ENCODE results near the gene NFIC.

Gene NFIC

GRCh38 chr19:3321696-3322095 is 44.7 kb upstream of the NFIC start:
- H3K27ac ChIP-seq = no peak overlapping the region
- no peak for TF ChIP-seq CTCF (IDR thresholded peaks at IDR 0.05)
- no peaks in the 10 kb centered on the region for H3K9me3 ChIP-seq
- intact Hi-C loops (cut with DNase I; ENCODE audit: low total_unique reads) = loop anchor here (2.0 kb wide), 1 partner anchor 155 kb away; no protein-coding TSS in a partner anchor
- peaks cover 0 to 50% of the 10 kb centered on the region in 2 donors for H3K27me3 ChIP-seq
- DNase-seq = no peak
- no peaks in the 10 kb centered on the region for H3K4me1 ChIP-seq
- no peak overlapping the region for H3K4me3 ChIP-seq
- H3K36me3 ChIP-seq = no peaks in the 10 kb centered on the region

DNA sequence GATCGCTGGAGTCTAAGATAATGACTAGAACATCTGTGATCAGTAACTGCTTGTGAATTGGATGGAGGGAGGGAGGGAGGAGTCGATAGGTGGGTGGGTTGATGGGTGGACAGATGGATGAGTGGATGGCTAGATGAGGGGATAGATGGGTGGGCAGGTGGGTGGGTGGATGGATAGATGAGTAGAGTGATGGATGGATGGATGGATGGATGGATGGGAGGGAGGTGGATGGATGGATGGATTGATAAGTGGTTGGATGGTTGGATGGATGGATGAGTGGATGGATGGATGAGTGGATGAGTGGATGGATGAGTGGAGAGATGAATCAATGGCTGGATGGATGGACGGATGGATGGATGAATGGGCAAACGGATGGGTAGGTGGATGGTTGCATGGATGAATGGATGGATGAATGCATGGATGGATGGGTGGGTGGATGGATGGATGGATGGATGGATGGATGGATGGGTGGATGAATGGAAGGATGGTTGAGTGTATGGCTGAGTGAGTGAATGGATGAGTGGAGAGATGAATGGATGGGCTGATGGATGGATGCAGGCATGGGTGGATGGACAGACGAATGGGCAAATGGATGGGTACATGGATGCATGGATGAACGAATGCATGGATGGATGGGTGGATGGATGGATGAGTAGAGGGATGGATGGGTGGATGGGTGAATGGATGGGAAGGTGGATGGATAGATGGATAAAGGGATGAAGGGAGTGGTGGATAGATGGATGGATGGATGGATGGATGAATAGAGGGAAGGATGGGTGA is 44.0 kb upstream of the NFIC start:
- peaks cover 0 to 43% of the 10 kb centered on the region in 2 donors for H3K27me3 ChIP-seq
- H3K4me1 ChIP-seq = no peaks in the 10 kb centered on the region
- no peak for TF ChIP-seq CTCF (IDR thresholded peaks at IDR 0.05)
- no peaks in the 10 kb centered on the region for H3K36me3 ChIP-seq
- intact Hi-C loops (cut with DNase I; ENCODE audit: low total_unique reads) = loop anchor here (2.0 kb wide), 1 partner anchor 154 kb away; no protein-coding TSS in a partner anchor
- H3K4me3 ChIP-seq = no peak overlapping the region
- H3K27ac ChIP-seq = no peak overlapping the region
- H3K9me3 ChIP-seq = no peaks in the 10 kb centered on the region
- DNase-seq = no peak

DNA sequence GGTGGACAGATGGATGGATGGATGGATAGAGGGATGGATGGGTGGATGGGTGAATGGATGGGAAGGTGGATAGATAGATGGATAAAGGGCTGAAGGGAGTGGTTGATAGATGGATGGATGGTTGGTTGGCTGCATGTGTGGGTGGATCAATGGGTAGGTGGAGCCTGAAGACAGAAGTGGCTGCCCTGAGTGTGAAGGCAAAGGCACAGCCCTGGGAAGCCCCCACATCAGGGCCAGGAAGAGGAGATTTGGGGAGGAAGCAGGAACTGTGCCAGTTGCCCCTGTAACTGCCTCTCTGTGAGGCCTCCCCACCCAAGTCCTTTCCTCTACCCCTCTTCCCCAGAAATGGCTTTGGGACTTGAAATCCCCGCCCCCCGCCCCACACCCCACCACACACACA is 43.4 kb upstream of the NFIC start:
- DNase-seq = no peak
- no peak overlapping the region for H3K27ac ChIP-seq
- TF ChIP-seq CTCF (IDR thresholded peaks at IDR 0.05) = no peak
- H3K4me3 ChIP-seq = no peak overlapping the region
- intact Hi-C loops (cut with DNase I; ENCODE audit: low total_unique reads) = loop anchor here (2.0 kb wide), 1 partner anchor 154 kb away; no protein-coding TSS in a partner anchor
- no peaks in the 10 kb centered on the region for H3K9me3 ChIP-seq
- H3K27me3 ChIP-seq = peaks cover 0 to 37% of the 10 kb centered on the region in 2 donors
- no peaks in the 10 kb centered on the region for H3K4me1 ChIP-seq
- H3K36me3 ChIP-seq = no peaks in the 10 kb centered on the region

DNA sequence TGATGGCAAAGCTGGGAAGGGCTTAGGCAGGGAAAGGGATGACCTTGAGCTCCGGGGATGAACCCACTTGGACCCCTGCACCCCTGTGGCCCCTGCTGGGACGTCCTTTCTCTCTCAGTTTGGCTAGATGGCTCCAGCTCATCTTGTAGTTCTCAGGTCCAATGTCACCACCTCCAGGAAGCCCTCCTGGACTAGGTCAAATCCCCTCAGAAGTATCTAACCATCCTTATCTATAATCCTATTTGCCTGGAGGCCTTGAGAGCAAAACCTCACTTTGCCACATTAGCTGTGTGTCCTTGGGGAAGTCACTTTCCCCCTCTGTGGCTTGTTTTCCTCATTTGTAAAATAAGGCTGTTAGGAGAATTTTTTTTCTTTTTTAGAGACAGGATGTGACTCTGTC is 42.7 kb upstream of the NFIC start:
- Histone ChIP-seq H3K36me3 (no peaks in the 10 kb centered on the region), H3K27me3 (peaks cover 0 to 34% of the 10 kb centered on the region in 2 donors), H3K4me3 (no peak overlapping the region), H3K9me3 (no peaks in the 10 kb centered on the region), H3K4me1 (no peaks in the 10 kb centered on the region), H3K27ac (no peak overlapping the region)
- intact Hi-C loops (cut with DNase I; ENCODE audit: low total_unique reads) = loop anchor here (2.0 kb wide), 1 partner anchor 153 kb away; no protein-coding TSS in a partner anchor
- TF ChIP-seq CTCF (IDR thresholded peaks at IDR 0.05) = no peak
- DNase-seq = no peak

DNA sequence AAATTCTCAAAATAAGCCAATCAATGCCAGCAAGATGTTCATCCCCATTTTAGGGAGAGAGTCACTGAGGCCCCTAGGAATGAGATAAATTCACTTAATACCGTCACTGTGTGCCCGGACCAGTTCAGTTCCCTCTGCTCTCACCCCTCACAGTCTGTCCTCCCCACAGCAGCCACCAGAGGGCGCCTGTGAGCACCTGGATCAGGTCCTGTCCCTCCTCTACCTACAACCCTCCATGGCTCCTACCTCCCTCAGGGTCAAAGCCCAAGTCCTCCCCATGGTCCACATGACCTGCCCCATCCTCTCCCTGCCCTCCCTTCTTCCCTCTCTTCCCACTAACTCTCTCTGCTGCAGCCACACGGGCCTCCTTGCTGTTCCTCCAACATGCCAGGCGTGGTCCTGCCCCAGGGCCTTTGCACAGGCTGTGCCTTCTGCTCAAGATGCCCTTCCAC is 42.0 kb upstream of the NFIC start:
- intact Hi-C loops (cut with DNase I; ENCODE audit: low total_unique reads) = no loop called here
- TF ChIP-seq CTCF (IDR thresholded peaks at IDR 0.05) = peak; percentile 57 to 67

More for the DNA sequence above, 42.0 kb upstream of the NFIC start:
- peak in 1 of 2 donors; percentile 47 for DNase-seq
- no peaks in the 10 kb centered on the region for H3K36me3 ChIP-seq
- no peaks in the 10 kb centered on the region for H3K4me1 ChIP-seq
- no peak overlapping the region for H3K27ac ChIP-seq
- H3K27me3 ChIP-seq = peaks cover 0 to 26% of the 10 kb centered on the region in 2 donors
- H3K4me3 ChIP-seq = no peak overlapping the region
- H3K9me3 ChIP-seq = no peaks in the 10 kb centered on the region
